Liver (tissue), 3 donors: Measurements from ENCODE around the gene ZFP91.

Experiments
- ATF3 ChIP-seq: IDR thresholded peaks from 2 replicates; pipeline ENCODE4 v1.6.1; 2016; ENCODE audit warnings: antibody characterized with exemption
- CTCF ChIP-seq: fragments of 150-350 bp; IDR thresholded peaks from 2 replicates; pipeline ENCODE4 v1.5.1; 2017; ENCODE audit warnings: improper control_type of control experiment, low read depth, low read length; ENCODE audit not compliant: missing input control
- EGR1 ChIP-seq, 2 donors: IDR thresholded peaks; 2 replicates each; pipeline ENCODE4 v1.6.1; 2016 to 2018; ENCODE audit warnings: antibody characterized with exemption in 2 of 2, low read depth in 2 of 2
- GABPA ChIP-seq, 2 donors: IDR thresholded peaks in 1 of 2; conservative IDR thresholded peaks in 1 of 2; 2 replicates each; pipeline ENCODE4 v1.6.1; 2016; ENCODE audit warnings: antibody characterized with exemption in 2 of 2, mild to moderate bottlenecking in 1 of 2, moderate library complexity in 1 of 2
- MAX ChIP-seq: IDR thresholded peaks from 2 replicates; pipeline ENCODE4 v1.6.1; 2016; ENCODE audit warnings: antibody characterized with exemption
- RAD21 ChIP-seq, 2 donors: IDR thresholded peaks; 2 replicates each; pipeline ENCODE4 v1.6.1; 2016; ENCODE audit warnings: antibody characterized with exemption in 2 of 2, mild to moderate bottlenecking in 2 of 2
- REST ChIP-seq: IDR thresholded peaks from 2 replicates; pipeline ENCODE4 v1.6.1; 2016; ENCODE audit warnings: antibody characterized with exemption, mild to moderate bottlenecking
- TAF1 ChIP-seq: conservative IDR thresholded peaks from 2 replicates; pipeline ENCODE4 v1.6.1; 2016; ENCODE audit warnings: antibody characterized with exemption, mild to moderate bottlenecking
- YY1 ChIP-seq: IDR thresholded peaks from 2 replicates; pipeline ENCODE4 v1.6.1; 2016; ENCODE audit warnings: antibody characterized with exemption, mild to moderate bottlenecking
- ZBTB33 ChIP-seq: IDR thresholded peaks from 2 replicates; pipeline ENCODE4 v1.6.1; 2016; ENCODE audit warnings: antibody characterized with exemption
- donor health status: healthy.
- donor health status: healthy.

GRCh38 chr11:58617976-58618557, 39.2 kb downstream of the ZFP91 start:
- TF ChIP-seq MAX (no peak), GABPA (IDR thresholded peaks at IDR 0.05 in 1 of 2, conservative IDR thresholded peaks at IDR 0.05 in 1 of 2) (no peak), ZBTB33 (no peak), TAF1 (no peak), CTCF (peak; percentile 10), RAD21 (IDR thresholded peaks at IDR 0.05) (peak; percentile 31 to 62), REST (no peak), YY1 (no peak), ATF3 (no peak), EGR1 (IDR thresholded peaks at IDR 0.05; ENCODE audit: low read depth in 2 of 2) (no peak)
